ENCODE measurements around the gene FAR2.

DNA sequence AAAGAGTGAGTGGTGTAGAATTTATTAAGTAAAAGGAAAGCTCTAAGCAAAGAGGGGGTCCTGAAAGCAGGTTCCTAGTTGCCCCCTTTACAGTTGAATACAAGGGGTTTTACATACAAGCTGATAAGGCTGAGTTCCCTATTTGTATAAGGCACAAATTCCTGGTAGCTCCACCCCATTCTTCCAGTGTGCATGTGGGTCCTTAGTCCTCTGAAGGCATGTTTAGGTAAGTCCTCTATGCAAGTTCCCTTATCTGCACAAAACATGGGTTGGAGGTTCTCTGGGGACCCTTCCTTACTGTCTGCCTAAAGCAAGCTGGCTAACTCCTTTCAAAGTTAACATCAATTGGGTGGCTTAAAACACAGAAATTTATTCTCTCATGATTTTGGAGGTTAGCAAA, 2.9 kb upstream of the FAR2 start:
- no peak for TF ChIP-seq POLR2A (IDR thresholded peaks at IDR 0.05)
- no peak for TF ChIP-seq CTCF (IDR thresholded peaks at IDR 0.05)
